Upper lobe of left lung (tissue), 4 donors: ENCODE results near the gene CILP2.

ENCODE experiments used
- EP300 ChIP-seq, 4 donors: sonication (generic); formaldehyde crosslinking; IDR thresholded peaks; one replicate each; pipeline ENCODE4 v1.5.1; 2017; ENCODE audit warnings: antibody characterized with exemption in 4 of 4, control low read depth in 2 of 4
- POLR2A ChIP-seq, 4 donors: fragments of 450-650 bp; IDR thresholded peaks; one replicate each; pipeline ENCODE4 v1.5.1; 2016 to 2017; ENCODE audit warnings: antibody characterized with exemption in 4 of 4, mild to moderate bottlenecking in 2 of 4
- TF ChIP-seq, protein P1 (sequence below), 6 experiments: fragments of 450-650 bp in 4 of 6; fragments of 200-600 bp in 2 of 6; sonication (generic) in 2 of 6; IDR thresholded peaks; one replicate each; pipeline ENCODE4 v1.5.1; 2016 to 2019; ENCODE audit warnings: antibody characterized with exemption in 6 of 6

DNA sequence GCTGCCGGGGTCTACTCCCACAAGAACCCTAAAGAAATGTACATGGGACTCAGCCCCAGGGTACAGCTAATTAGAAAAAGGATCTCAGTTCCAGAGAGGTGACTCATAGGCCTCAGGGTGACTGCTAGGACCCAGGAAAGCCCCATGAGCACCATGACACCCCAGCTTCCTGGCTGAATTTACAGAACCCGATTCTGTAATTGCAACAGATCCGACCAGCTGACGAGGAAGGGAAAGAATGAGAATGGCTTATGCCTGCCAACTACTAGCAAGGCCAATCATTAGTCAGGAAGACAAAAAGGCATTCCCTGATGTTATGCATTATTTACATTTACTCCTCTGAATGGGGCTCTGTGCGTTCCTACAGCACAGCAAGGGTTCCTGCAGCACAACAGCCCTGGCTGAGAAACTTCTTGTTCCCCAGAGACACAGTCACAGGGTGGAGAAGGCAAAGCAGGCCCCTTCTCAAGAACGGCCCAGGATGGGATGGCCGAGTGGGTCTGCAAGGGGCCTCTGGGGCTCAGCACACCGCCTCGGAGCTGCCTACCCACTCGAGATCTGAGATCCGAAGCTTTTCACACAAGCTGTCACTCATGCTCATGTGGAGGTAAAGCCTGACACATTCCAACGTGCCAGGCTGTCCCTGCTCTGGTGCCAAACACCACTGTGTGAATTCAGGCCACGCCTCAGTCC is 53.2 kb downstream of the CILP2 start:
- TF ChIP-seq, protein P1, sequence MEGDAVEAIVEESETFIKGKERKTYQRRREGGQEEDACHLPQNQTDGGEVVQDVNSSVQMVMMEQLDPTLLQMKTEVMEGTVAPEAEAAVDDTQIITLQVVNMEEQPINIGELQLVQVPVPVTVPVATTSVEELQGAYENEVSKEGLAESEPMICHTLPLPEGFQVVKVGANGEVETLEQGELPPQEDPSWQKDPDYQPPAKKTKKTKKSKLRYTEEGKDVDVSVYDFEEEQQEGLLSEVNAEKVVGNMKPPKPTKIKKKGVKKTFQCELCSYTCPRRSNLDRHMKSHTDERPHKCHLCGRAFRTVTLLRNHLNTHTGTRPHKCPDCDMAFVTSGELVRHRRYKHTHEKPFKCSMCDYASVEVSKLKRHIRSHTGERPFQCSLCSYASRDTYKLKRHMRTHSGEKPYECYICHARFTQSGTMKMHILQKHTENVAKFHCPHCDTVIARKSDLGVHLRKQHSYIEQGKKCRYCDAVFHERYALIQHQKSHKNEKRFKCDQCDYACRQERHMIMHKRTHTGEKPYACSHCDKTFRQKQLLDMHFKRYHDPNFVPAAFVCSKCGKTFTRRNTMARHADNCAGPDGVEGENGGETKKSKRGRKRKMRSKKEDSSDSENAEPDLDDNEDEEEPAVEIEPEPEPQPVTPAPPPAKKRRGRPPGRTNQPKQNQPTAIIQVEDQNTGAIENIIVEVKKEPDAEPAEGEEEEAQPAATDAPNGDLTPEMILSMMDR (IDR thresholded peaks at IDR 0.05): no peak
- TF ChIP-seq POLR2A (IDR thresholded peaks at IDR 0.05): no peak
- TF ChIP-seq EP300 (IDR thresholded peaks at IDR 0.05): peak in 1 of 4 donors; percentile 48
